K562 (cell line): Measurements from ENCODE around the gene SORBS2.

Experiments used
- GABPA ChIP-seq: fragments of 200-800 bp; sonication (Bioruptor generic); conservative IDR thresholded peaks from 2 replicates; pipeline ENCODE4 v1.6.1; 2016; ENCODE audit warnings: low read depth, missing genetic modification characterization, missing compliant biosample characterization
- NFYB ChIP-seq: IDR thresholded peaks from 2 replicates; pipeline ENCODE4 v1.6.1; 2011; ENCODE audit warnings: mild to moderate bottlenecking, moderate library complexity; ENCODE audit not compliant: insufficient read length; ENCODE audit errors: extremely low read depth

DNA sequence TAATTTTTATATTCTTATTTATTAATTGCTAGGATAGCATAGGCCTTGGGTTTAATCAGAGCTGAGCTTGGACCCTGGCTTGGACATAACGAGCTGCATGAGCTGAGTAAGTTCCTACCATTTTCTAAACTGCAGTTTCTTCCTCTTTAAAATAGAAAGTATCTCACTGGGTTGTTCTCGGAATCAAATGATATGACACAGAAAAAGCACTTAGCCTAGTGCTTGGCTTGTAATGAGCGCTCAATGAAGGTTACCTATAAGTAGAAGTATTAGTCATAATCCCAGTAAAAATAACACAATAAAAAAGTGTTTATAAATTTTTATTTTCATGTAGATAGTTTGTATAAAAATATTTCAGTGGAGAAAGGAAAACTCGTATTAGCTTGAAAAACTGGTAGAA lies 163.4 kb downstream of the SORBS2 start:
- no peak for TF ChIP-seq NFYB
- no peak for TF ChIP-seq GABPA (tag)
